ENCODE measurements around the gene PFDN4.

DNA sequence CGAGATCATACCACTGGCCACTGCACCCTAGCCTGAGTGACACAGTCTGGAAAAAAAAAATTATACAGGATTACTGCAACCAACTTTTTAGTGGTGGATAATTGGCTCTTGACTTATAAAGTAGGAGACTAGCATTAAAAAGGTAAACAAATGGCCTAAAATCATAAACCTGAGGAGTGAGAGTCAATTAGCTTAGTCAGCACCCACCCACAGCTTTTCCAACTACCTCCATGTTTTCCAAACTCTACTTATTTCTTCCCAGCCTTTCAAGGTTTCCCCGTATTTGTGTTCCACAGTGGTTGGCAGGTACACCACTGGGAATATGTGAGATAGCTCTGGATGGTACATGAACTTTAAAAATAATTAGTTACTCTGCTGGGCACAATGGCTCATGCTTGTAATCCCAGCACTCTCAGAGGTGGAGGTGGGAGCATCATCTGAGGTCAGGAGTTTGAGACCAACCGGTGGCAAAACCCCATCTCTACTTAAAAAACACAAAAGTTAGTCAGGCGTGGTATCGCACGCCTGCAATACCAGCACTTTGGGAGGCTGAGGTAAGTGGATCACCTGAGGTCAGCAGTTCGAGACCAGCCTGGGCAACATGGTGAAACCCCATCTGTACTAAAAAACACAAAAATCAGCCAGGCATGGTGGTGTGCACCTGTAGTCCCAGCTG is 40.8 kb upstream of the PFDN4 start:
- TF ChIP-seq TAF1 (IDR thresholded peaks at IDR 0.05; ENCODE audit: low read depth): no peak
- TF ChIP-seq EZH2 (IDR thresholded peaks at IDR 0.05; ENCODE audit: borderline replicate concordance, insufficient read depth, low read length, poor library complexity, severe bottlenecking): no peak
- TF ChIP-seq, protein P1, sequence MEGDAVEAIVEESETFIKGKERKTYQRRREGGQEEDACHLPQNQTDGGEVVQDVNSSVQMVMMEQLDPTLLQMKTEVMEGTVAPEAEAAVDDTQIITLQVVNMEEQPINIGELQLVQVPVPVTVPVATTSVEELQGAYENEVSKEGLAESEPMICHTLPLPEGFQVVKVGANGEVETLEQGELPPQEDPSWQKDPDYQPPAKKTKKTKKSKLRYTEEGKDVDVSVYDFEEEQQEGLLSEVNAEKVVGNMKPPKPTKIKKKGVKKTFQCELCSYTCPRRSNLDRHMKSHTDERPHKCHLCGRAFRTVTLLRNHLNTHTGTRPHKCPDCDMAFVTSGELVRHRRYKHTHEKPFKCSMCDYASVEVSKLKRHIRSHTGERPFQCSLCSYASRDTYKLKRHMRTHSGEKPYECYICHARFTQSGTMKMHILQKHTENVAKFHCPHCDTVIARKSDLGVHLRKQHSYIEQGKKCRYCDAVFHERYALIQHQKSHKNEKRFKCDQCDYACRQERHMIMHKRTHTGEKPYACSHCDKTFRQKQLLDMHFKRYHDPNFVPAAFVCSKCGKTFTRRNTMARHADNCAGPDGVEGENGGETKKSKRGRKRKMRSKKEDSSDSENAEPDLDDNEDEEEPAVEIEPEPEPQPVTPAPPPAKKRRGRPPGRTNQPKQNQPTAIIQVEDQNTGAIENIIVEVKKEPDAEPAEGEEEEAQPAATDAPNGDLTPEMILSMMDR (IDR thresholded peaks at IDR 0.05; ENCODE audit: poor library complexity, severe bottlenecking): no peak
- TF ChIP-seq MXI1 (conservative IDR thresholded peaks at IDR 0.05; ENCODE audit: poor library complexity, severe bottlenecking): no peak
- TF ChIP-seq POLR2AphosphoS5 (IDR thresholded peaks at IDR 0.05): no peak

All from neural cell (in vitro differentiated cells).